HCEC 1CT (cell line): ENCODE results near the gene BICDL1.

Experiments used
- DNase-seq: peaks from one replicate; pipeline ENCODE4 v3.0.0-alpha.2; 2017

Gene BICDL1

DNA sequence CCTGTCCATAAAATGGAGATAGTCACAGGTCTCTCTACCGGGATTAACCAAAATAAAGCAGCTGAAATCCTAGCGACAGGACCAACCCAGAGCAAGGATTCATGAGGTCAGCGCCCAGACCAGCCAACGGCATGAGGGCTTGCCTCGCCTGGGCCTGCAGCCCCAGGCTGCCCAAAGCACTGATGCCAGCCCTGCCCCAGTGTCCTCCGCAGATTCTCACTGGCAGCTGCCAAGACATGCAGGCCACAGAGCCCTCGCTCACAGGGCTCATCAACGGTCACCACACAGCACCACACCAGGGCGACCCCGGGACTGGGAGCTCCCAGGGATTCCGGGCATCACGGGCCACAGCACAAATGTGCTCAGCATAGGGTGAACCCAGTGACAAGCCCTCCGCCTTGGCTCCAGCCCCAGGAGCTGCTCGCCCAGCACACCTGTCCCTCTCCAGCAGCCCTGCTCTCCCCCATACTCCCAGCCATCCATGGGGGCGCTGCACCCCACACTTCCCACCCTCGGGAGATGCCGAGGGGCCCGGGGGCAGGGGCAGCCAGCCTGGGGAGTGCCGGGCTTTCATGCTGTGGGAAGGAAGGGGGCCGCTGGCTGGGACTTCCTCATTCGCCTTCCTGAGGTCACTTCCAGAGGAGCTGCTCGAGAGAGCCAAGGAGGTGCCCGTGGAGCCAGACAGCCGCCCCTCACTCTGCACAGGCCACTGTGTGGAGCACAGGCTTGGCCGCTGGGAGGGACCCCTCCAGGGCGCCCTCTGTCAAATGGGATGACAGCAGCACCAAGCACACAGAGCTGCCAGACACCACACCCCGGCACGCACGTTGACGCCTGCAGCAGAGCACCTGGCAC lies 113.4 kb downstream of the BICDL1 start:
- DNase-seq, result no peak

DNA sequence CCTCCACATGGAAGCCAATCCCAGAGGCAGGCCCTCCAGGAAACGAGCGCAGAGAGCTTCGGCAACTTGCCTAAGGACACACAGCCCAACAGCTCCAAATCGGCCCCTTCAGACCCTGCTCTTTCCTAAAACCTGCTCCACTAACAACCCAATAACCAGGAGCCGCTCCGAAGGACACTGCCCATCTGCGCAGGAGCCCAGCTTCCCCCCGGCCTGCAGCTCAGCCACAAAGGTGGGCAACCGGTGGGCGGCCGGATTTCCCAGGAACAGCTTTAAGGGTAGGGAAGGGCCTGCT lies 114.0 kb downstream of the BICDL1 start:
- no peak for DNase-seq

DNA sequence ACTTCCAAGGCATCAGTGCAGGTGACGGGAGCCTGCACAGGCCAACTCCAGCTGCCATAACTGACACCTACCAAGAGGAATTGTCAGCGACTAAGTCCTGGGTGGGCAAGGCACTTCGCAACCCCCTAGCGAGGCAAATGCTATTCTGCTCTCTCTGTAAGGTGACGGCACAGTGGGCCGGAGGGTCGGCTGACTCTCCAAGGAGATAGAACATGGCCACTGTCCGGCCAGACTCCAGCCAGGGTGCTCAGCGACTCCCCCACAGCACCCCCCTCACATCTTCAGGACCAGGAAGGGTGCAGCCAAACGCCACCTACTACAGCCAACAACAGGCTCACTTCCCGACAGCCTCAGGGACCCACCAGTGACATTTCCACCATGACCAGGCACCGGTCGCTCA lies 114.3 kb downstream of the BICDL1 start:
- DNase-seq, result no peak

DNA sequence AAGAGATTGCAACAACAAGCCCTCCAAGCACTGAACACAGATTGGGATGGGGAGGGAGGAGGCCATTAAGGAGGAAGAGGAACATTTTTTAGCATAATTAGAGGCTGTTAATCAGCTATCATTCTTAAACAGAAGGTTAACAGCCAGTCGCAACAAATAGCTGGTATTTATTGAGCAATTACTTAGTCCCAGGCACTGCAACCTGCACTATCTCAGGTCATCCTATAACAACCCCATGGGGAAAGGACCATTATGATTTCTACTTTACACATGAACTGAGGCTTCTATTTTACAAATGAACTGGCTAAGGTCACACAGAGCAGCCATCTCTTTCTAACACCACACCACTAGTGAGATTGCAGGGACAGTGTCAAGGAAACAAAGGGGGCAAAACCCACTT lies 117.1 kb downstream of the BICDL1 start:
- DNase-seq, result no peak

DNA sequence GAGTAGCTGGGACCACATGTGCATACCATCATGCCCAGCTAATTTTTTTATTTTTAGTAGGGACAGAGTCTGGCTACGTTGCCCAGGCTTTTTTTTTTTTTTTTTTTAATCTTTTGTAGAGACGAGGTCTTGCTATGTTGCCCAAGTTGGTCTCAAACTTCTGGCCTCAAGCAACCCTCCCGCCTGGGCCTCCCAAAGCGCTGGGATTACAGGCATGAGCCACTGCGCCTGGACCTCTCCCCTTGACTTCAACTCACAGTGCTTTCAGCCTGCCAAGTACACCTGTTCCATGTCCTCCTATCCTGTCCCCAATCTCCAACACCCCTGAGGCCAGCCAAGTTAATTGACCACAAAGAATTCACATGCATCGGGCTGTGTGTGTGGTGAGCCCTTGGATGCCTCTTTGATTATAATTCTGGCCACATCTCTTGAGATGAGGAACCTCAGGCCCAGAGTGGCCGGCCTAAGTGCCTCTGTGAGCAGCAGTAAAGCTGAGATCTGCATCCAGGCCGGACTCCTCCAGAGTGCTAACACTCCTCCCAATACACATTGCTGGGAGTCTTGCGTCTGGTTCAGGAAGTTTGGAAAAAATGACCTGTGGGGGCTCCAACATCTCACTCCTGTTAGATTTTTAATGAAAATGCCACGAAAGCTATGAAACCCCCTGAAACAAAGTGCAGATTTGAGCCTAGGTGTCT lies 120.7 kb downstream of the BICDL1 start:
- no peak for DNase-seq

DNA sequence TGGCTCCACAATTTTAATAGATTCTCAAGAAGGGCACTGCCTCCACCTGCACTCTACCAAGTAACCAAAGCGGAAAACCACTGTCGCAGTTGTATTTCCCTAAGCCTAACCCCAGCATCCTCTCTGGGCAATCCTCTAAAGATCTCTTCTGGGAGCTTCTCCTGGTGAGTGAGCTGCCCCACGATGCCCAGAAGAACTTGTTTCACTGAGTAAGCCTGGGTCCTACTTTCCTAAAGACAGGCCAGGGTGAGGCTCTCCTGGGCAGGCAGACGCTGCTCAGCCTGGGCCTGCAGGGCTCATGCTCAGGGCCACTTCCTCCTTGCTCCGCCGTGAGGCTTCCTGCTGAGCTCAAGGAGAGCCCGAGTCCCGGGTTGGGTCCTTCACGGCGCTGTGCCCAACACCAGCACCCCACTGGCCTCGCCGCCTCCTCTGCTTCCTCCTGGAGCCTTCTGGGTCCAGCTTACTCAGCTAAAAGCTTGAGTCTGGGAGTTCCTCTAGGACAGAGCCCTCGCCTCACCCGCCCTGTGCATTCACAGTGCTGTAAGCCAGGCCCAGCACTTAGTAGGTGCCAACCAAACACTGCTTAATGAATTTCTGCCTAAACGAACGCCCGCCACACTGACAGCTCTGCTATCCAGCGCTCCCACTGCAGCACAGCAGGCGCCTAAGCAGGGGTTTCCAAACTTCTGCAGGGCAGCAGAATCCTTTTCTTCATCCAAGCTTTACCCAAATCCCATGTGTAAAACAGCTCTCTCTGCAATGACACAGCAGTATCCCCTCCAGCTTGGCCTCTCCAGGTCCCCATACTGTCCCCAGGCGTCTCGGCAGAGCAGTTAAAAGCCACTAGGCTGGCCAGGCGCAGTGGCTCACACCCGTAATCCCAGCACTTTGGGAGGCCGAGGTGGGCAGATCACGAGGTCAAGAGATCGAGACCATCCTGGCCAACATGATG lies 121.8 kb downstream of the BICDL1 start:
- no peak for DNase-seq

DNA sequence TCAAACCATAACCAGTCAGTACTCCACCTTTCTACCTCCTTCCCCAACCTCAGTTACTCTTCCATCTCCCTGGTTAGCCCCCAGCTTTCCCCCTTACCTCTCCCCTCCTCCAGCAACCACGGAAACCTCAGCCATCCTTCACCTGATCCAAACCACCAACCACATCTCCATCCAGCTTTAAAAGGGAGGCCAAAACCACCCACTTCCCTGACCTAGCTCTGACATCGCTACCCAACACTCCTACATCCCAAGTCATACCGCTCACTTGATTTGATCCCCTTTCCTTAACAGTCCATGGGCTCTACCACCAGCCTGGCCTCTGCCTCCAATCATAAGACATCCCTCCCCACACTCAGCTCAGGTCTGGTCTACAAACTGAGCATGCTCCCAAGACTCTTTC lies 126.0 kb downstream of the BICDL1 start:
- DNase-seq, result no peak

DNA sequence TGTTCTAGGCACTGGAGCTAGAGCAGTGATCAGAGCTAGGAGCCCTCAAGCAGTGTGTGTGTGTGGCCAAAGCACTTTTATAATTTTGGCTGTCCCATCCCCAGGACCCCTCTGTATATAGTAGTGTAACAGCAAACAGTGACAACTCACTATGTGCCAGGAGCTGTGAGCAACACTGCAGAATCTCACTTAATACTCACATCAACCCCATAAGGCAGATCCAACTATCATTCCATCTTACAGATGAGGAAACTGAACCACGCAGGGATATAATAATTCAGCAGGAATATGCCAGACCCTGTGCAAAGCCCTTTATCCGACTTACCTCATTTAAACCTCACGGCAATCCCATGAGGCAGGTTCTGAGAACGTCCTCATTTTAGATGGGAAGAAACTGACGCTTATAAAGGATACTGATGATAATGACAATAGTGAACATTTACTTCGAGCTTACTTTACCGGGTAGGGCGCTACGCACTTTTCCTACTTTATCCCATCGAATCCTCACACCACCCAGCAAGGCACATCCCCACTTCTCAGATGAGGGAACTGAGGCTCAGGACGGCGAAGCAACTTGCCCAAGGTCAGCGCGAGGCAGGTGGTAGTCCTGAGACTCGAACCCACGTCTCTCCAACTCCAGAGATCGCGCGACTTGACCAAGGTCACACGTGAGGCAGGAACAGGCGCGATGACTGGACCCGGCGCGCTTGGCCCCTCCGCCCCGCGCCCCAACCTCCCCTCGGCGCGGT lies 126.8 kb downstream of the BICDL1 start:
- peak; percentile 24 for DNase-seq

DNA sequence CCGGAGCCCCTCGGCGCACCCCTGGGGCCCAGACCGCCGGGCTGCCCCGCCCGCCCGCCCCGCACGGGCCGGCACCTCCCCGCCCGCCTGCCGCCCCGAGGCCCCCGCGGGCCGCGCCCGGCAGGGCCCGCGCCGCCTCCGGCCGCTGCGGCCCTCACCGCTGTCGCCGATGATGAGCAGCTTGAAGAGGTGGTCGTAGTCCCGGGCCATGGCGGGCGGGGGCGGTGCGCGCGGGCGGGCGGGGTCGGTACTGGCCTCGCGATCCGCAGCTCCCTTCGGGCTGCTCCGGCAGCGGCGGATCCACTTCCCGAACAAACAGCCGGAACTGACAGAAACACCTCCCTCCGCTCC lies 127.4 kb downstream of the BICDL1 start, which contains the start of gene RAB35:
Gene RAB35, minus strand, starts transcription at position 313 of the 351 bp plus-strand sequence. Its CDS starts 103 bp downstream, at position 210.
- no peak for DNase-seq

DNA sequence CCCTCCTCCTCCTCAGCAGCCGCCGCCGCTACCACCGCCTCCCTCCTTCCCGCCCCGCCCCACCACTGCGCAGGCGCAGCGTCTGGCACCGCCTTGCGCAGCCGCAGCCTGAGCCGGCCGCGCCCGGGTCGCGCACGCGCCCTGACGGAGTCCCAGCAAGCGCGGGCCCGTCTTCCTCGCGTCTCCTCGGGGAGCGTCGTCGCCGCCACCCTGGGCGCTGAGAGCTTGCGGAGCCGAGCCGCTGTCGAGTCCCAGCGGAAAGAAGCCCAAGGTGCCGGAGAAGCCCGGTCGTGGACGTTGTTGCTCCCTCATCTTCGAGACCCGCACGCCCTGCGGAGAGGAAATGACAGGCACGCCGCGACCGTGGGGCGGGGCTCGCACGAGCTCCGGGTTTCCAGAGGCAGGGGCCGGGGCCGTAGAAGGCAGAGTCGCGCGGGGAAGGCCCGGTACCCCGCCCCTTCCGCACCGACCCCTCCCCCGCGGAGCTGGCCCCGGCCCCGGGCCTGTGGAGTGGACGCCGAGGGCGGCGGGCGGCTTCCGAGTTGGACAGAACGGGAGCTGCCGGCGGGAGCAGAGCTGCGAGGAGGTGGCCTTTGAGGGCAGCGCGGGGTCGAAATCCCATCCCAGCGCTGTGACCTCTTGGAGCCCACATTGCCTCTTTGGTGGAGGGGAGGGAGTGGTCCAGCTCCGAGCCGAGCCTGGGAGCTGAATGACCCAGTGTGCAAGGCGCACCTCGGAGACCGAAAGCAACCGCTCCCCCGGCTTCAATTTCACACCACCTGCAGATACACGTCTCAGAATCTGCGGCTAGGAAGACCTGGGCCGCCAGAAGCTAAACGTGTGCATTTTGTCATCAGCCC lies 128.0 kb downstream of the BICDL1 start:
- peak; percentile 90 for DNase-seq

DNA sequence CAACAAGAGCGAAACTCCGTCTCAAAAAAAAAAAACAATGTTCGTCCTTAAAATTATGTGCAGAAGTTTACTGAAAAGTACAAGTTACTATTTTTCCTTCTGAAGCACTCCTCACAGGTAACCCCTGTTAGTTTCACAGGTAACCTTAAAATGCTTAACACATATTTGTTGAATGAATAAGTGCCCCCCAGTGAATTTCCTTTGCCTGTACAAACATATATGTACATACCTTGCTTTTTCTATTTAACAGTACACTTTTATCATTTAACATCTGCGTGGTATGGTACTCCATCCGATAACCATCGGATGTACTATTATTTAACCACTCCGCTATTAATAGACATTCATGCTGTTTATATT lies 128.9 kb downstream of the BICDL1 start:
- DNase-seq, result no peak

DNA sequence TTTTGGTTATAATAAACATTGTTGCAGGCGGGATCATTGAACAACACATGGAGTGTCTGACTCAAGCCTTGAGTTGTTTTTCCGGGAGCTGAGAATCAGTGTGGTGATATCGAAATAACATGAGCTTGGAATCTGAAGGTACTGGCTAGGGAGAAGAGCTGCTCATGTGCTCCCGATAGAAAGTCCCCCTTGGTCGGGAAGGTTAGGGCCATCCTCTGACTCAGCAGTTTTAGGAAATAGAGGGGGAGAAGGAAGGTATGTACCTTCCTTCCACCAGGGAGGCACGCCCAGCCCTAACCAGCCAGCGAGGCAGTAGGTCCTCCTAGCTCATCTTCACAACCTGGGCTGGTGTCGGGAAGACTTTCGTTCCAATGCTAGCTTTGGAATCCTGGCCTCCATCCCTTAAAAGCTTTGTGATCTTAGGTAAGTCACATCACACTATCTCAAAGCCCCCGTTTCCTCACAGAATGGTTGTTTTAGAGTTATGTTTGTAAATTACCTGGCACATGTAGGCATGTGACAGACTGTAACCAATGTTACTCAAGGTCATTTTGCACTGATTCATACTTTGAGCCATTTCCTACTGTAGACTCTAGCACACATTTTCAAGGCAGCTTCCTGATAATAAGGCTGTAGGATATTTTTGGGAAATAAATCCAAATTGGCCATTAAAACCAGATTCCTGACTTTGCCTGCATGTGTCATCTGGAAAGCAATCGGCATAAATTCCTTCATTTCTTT lies 129.5 kb downstream of the BICDL1 start:
- peak; percentile 67 for DNase-seq

DNA sequence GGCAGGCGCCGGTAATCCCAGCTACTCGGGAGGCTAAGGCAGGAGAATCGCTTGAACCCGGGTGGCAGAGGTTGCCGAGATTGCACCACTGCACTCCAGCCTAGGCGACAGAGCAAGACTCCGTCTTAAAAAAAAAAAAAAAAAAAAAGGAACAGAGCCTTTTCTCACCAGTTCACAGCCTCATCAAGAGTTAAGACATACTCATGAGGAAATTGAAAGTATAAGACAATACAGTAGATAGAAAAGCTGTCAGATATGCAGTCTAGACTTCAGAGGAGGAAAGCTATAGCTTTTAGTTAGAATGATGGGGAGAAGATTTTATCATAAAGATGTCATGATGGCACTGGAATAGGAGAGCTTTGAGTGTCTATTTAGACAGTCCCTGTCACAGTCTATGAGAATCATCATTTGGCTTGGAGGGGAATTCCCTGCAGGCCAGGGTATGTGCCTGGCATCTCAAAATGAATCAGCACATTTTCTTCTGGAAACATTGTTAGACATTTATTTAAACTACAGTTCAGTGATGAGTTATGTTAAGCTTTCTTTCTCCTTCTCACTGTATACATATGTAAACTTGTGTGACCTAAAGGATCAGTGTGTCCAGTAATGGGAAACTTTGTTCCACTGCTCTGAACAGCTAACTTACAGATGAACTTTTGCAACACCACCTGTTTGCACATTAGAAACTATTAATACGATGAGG lies 130.4 kb downstream of the BICDL1 start:
- peak; percentile 61 for DNase-seq

DNA sequence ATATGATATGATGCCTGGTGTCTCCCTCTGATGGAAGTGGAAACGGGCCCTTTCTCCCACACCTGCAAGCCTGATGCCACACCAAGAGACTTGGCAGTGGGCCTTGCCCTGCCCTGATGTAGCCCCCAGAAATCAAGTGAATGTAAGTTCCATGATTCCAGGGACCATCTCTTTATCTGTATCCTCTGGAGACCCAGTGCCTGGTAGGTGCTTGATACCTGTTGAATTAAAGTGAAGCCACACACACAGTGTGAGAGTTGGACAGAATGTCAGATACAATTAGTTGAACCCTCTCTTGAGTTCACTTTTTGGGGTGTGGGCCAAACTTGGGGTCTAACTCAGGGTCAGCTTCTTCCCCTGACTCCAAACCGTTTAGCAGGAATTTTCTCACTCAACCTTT lies 132.3 kb downstream of the BICDL1 start:
- DNase-seq, result no peak

DNA sequence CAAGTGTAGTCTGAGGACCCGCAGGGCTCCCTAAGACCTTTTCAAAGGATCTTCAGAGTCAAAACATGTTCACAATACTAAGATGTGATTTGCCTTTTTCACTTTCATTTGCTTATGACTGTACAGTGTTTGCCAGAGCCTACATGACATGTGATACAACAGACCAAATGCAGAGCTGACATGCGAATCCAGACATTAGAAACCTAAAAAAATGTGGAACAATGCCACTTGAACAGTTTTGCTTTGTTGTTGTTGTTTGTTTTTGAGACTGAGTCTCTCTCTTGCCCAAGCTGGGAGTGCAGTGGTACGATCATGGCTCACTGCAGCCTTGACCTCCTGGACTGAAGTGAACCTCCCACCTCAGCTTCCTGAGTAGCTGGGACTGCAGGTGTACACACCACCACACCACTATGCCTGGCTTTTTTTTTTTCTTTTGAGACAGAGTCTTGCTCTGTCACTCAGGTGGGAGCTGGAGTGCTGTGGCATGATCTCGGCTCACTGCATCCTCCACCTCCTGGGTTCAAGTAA lies 132.8 kb downstream of the BICDL1 start:
- no peak for DNase-seq

DNA sequence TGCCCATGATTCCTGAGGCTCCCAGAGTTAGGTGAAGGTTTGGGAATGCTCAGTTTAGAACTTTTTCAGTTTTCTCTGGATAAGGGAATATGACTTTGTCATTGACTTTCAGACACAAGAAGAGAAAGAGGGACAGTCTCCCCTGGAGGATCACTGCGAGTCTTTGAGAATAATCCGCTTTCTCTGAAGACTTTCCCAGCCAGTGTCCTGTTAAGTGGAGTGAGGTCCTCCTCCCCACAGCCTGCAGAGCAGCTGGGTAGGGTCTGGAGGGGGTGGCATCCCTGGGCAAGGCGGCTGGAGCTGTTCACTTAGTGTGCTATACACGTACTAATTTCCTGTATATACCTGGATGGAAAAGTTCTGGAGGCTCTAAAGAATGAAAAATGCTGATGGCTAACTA lies 136.0 kb downstream of the BICDL1 start:
- no peak for DNase-seq

DNA sequence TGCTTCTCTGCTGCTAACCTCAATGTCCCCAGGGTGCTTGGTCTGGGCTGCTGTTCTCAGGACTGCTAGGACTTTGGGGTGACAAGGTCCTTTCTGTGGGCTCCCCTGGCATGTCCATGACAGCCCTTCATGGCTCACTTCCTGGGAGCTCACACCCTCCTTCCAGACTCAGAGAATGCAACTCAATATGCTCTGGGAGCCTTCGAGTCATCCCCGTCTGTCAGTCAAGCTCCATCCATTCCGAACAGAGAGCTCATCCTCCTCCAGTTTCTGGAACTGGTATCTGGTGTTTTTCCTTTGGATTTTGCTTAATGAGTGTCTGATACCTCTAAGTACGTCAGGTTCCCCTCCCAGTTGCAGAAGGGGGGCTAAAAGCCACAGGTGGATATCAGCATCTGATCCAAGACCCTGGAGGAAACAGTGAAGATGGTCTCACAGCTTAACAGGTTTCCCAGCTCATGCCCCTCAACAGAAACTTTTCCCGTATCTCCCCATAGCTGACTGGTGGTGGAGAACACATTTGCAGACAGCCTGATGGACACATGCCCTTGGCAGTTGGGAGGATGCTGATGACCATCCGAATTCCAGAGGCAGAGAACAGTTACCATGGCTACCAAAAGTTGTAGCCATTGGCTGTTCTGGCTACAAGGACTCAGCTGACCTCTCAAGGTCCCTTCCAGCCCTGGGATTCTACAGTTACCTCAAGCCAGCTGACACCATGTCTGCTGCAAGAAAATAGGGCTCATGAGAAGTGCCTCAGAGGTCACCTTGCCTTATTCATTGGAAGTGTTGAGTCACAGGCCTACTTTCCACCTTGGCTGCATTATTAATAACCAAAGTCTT lies 137.0 kb downstream of the BICDL1 start:
- DNase-seq, result peak; percentile 15

DNA sequence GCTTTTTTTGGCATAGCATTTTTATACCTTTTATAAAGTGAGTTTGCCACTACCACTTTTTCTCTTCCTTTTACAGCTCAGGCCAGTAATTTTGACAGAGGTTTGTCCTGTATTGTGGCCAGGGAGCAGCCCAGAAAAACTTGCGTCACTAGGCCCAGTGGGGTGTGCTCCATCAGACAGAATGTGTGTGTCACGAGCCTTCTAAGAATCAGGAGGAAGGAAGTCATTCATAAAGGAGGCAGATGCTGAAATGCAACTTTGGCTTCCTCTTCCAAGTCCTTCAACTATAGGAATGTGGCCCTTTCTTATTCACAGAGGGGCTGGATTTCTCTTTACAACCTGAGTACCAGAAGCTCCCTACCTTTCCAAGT lies 137.6 kb downstream of the BICDL1 start:
- DNase-seq, result no peak

DNA sequence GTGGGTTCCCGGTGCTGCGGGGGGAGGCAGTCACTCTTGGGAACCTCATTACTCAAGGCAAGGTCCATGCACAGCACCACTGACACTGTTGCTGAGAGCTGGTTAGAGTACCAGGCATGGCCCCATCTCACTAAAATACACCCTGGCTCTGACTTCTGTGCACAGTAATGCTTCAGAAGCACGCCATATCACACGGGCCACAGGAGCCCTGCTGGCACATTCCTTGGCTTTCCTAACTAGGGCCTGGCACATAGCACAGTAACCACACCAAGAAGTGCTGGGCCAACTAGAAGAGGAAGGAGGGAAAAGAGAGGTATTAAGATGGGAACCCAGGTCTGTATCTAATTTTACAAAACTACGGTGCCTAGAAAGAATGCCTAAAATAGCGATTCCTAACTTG lies 141.0 kb downstream of the BICDL1 start:
- no peak for DNase-seq
